Activated CD4-positive, alpha-beta T cell treated with anti-CD3 and anti-CD28 coated beads, Interleukin-10, Interleukin-2, amounts not matched to agents 100 ng/mL and 50 ng/mL, durations not matched to agents 16 hours and 8 hours (primary cell): Measurements from ENCODE around the gene RORB.

Experiments used
- DNase-seq: peaks from one replicate; pipeline ENCODE4 v3.0.0-alpha.2; 2020

The RORB gene

DNA sequence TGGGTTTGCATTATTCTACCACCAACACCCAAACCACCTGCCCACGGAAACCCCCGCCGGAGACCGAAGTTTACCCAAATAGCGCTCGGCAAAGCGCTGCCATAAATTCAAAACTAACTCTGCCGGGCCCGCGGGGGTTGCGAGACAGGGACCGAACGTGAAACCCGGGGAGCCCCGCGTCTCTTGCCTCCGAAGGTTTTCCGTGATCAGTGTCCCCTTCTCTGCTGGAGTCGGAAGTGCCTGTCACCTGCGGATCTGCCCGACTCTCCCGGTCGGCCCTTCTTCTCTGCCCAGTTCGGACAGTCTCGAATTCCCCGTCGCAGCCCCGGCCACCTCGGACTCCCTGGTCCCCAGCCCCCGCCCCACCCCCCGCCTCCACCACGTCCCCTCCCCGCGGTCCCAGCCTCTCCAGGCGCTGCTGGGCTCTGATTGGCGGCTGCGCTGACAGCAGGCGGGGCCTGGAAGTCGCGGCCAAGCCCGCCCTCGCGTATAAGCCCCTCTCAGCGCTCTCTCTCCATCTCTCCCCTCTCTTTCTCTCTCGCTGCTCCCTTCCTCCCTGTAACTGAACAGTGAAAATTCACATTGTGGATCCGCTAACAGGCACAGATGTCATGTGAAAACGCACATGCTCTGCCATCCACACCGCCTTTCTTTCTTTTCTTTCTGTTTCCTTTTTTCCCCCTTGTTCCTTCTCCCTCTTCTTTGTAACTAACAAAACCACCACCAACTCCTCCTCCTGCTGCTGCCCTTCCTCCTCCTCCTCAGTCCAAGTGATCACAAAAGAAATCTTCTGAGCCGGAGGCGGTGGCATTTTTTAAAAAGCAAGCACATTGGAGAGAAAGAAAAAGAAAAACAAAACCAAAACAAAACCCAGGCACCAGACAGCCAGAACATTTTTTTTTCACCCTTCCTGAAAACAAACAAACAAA is at the start of gene RORB:
TSS of gene RORB (plus strand) at position 517 of the 929 bp plus-strand sequence. CDS start 642 bp downstream, outside the sequence.
- DNase-seq = peak; percentile 54

DNA sequence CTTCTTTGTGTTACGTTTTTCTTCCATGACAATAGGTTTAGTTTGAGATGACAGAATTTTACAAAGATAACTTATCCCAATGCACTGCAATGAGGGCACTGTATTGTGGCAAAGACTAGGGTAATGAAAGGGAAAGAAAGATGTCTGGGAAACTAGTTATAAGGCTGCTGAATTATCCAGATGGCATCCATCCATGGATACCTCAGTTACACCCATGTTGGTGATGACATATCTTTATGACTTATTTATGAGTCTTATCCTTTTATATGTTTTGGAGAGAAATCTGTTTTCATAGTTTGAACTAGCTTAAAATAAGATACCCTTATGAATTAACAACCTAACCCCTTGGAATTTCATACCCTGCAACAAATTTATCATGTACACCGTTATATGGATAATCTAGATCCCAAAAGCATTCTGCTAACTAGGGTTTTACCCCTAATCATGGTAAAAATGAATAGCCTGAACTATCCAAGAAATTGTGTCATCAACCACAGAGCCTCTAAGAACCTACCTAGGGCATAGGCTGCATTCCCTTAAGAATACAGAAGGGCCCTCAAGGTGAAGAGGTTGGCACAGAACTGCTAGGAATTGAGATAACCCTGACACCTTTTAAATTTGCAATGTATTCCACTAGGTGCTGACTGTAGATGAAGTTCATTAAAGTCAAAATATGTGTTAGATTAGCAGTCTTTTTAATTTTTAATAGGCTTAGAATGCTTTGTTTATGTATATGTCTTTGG is 49.5 kb upstream of the RORB start:
- DNase-seq = no peak

DNA sequence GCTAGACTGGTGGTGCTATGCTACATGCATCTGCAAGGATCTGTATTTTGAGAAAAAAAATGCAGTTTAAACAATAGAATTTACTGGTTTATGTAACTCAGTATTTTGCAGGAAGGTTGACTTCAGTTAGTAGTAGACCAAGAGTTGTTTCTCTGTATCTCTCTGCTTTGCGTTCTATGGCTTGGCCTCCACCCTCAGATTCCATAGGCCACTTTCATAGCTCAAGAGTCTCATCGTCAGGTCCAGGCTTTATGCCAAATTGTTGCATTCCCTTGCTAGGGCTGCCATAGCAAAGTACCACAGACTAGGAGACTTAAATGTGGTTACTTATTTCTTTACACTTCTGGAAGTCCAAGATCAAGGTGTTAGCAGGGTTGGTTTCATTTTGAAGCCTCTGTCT is 48.1 kb upstream of the RORB start:
- DNase-seq = no peak

DNA sequence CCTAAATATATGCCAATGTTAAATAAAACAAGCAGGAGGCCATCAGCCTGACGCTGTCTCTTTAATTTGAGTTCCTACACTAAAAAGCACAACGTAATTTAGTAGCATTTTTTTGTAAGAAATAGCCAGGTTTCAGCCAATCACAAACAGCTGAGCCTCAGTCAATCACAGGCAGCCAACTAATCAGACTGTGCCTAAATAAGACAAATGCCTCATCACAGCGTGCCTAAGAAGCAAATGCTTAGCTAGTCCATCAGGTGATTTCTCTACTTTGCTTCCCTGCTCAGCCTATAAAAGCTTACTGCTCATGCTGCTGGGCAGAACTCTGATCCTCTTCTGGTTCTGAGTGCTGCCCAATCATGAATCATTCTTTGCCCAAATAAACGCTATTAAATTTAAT is 38.3 kb upstream of the RORB start:
- no peak for DNase-seq

DNA sequence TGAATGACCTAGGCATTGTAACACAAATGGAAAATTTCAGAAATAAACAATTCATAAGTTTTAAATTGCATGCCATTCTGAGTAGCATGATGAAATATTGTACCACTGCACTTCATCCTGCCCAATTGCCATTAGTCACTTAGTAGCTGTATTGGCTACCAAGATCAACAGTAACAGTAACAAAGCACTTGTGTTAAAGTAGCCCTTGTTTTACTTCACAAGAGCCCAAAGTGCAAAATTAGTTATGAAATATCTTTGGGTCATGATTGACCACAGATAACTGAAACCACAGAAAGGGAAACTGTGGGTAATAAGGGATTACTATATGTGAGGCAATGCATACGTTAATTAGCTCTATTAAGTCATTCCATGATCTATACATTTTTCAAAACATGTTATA is 33.3 kb upstream of the RORB start:
- no peak for DNase-seq

DNA sequence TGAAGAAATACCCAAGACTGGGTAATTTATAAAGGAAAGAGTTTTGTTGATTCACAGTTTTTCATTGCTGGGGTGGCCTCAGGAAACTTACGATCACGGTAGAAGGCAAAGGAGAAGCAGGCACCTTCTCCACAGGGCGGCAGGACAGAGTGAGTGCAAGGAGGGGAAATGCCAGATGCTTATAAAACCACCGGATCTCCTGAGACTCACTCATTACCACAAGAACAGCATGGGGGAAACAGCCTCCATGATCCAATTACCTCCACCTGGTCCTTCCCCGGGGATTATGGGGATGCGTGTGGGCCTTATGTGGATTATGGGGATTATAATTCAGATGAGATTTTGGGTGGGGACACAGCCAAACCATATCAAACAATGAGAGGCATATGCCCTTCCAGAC is 18.5 kb upstream of the RORB start:
- no peak for DNase-seq

DNA sequence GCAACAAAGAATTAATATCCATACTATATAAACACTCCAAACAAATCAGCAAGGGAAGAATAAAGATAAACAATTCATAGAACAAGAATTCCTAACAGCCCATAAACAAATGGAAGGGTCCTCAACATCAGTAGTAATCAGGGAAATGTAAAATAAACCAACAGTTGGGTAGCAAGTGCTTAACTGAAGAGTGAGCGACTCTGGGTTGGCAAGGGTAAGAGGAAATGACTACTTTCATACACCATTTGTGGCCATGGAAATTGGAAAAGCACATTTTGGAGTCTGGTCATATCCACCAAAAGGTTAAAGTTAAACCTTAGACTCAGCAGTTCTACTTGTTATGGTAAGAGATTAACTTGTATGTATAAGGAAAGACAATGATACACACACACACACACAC is 17.4 kb upstream of the RORB start:
- no peak for DNase-seq

DNA sequence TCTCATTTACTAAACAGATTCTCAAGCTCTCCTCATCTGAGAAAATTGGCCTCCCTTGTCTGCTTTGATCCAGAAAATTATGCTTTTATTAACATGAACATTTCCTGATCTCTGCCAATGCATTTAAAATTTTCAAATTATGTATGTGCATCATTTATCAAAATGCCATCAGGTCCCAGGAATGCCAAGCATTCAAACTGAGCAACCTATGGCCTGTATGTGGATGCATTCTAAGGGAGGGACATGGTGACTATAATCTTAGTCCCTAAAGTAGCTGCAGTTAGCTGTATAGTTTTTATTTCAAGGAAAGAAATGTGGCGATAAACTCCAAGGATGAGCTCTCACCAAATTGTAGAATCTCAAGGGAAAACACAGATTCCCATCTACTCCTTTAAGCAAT is 9.7 kb upstream of the RORB start:
- DNase-seq = no peak

DNA sequence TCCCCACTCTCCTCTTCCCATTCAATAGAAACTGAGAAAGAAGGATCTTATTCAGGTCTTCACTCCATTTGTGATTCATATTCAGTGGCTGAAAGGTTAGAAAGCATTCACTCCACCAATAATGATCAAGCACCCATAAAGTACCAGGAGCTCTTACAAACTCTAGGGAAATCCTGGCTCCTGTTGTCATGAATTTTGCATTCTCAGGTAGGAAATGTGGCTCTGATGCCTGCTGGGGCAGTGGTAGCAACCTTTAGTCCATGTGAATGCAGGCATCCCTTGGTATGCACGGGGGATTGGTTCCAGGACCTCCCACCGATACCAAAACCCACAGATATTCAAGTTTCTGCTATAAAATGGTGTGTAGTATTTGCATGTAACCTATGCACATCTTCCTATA is 3.6 kb upstream of the RORB start:
- no peak for DNase-seq

DNA sequence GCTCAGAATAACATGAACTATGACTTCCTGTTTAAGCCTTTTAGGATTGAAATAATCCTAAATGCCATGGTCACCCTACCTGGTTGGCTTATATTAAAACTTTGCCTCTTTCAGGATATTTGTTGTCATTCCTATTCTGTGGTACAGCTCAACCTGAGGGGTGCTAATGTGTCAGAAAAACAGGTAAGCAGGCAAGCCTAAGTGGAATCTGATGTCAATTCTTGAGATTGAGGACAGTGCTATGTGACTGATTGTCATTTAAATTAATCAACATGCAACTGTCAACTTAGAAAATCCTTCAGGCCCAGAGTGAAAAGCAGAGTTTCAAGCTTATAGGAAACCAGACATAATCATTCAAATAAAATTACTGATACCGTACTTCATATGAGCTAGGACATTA is 2.6 kb upstream of the RORB start:
- no peak for DNase-seq

DNA sequence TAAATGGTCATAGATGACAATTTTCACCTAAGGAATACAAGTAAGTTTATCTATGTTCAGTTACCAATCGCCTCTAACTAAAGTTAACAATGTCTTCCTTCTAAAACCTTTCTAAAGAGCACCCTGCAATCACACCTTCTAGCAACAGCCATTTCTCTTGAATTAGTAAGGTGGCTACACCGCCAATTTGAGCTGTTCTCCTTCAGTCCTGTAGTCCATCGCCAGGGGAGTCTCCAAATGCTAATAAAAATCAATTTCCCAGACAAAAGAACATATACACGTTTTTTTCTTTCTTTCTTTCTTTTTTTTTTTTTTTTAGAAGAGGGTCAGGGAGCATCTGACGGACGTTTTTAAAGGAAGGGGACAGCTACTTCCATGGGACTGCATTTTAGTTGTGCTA is 729 bp upstream of the RORB start:
- no peak for DNase-seq

DNA sequence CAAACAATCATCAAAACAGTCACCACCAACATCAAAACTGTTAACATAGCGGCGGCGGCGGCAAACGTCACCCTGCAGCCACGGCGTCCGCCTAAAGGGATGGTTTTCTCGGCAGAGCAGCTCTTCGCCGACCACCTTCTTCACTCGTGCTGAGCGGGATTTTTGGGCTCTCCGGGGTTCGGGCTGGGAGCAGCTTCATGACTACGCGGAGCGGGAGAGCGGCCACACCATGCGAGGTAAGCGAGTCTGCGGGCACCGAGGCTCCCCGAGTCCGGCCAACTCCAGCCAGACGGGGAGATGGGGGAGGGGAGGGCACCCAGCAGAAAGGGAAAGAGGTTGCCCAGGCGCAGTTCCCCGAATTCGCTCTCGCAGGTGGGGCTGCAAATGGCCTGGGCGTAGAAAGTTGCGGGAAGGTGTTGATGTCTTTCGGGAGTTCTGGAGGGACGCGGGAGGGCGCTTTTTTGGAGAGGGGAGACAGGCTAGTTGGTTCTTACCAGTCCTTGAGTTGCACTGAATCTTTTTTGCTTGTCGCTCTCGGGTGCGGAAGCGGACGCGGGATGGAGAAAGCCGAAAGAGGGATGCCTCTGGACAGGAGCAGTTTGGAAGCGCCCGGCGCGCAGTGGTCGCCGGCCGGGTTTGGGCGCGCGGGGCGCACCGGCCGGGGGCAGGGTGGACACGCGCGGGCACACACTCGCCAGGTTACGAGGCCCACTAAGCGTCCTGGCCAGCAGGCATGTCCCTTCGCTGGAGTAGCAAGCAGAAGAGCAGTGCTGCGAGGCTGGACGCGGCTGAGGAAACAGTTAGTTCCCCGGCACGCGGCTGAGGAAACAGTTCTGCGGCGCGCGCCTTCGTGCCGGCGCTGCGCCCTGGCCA is 849 bp downstream of the RORB start:
- DNase-seq = peak; percentile 13

DNA sequence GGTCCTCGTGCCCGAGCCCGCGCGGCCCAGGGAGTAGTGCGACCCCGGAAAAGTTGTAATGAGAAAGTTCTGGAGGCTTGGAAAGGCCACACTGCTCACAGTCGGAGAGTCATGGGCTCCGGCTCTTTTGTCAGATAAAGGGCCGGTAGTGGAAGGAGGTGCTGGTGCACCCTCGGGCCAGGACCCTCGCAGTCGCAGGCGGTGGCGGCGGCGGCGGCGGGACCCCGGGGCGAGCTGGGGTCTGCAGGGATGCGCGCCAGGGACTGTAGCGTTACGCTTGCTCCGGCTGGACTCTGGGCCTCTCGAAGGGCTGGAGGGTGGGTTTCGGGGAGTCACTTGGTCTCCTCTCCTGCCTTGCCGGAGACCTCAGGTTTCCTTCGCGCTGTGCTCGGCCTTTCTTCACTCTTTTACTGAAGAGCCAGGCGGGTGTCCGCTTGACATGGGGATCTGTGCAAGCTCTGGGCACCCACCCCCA is 1.5 kb downstream of the RORB start:
- DNase-seq = no peak

DNA sequence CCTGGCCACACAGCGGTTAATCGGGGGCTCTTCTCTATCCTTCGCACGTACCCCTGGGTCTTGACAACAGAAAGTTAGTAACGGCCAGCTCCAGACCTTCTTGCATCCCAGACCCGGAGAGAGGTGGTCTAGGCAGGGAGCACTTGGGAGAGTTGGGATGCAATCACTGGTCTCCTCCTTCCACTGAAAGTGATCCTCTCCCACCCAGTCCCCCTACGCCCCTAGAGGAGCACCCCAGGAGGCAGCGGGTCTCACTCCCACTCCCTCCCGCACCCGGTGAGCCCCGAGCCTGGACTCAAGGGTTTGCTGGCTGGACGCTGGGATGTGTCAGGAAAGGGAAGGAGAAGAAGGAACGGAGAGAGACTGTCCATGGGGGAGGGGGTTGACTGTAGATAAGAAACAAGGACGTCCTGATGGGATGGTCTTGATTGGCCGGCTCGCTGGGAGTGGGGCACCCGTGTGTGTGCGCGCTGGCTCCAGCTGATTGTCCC is 2.0 kb downstream of the RORB start:
- DNase-seq = no peak

DNA sequence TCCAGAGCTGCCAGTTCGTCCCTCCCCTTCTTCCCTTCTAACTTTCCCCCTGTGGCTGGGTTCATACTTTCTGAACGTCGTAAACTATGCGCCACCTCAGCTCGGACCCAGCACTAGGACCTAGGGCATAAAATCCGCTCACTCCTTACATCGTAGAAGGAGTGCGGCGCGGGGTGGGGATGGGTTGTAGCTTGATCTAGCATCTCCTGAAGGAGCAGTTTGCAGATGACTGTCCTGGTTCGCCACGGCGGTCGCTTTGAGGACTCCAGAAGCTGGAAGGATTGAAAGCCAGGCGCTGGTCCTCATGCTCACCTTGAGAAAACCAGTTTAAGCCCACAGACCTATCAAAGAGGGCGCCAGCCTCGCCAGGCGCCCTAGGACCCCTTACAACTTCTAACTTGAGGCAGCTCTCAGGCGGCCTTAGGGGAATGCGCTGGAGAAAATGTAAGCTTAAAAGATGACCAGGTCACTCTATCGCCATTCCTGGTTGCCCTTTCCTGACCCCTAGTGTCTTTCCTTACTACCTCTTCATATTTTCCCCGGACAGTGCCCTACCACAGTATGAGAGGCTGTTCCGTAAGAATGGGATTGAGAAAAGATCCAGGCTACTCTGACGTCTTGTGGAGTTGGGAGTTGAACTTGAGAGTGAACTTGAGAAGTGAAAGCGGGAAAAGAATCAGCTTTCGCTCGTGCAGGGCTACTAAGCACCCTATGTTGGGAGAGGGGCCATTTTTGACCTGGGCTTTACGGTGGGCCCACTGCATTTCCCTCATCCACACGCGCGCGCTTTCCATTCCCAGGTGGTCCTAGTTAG is 2.8 kb downstream of the RORB start:
- no peak for DNase-seq

DNA sequence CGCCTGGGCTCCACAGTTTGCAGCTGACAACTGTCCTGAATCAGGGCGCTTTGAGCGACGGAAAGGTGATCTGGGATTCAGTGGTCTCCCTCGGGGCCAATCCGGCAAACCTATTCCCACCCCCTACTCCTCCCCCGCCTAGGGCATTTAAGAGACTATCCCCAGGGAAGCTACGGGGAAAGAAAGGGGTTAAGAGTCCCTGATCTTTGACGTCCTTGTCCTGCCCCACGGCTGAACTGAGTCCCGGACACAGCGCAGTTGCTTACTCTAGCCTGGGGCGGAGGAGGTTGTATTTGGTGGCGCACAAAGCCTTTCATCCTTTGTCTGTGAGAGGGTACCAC is 3.4 kb downstream of the RORB start:
- DNase-seq = no peak

DNA sequence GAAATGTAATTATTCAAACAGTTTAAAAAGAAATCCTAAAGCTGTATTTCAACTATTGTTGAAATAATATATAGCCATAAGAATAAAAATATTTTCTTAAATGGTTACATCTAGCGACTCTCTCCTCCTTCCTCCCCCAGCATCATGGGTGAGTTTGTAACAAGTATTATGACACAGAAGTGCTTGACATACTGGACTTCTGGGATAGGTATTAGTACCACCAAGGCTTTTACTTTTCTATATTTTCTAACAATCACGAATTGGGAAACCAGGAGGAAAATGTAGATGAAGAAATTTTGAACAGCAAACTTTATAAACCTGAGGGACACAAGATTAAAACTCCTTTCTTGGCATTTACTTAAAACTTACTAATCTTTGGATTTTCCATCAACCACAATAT is 4.4 kb downstream of the RORB start:
- no peak for DNase-seq

DNA sequence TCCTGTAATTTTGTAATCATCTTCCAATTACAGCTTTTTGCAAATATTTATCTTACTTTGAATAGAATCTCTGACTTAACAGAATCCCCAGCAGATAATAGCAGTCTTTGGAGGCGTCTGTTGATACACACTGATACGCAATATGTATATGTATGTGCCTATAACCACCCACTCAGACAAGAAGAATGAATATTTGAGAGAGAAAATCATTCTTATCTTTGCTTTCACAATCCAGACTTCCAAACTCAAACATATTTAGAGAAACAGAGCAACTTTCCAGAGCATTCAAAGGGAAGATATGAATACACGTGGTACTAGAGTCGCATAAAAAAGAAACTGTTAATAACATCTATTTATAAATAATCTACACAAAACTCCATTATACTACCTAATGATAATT is 6.1 kb downstream of the RORB start:
- no peak for DNase-seq

DNA sequence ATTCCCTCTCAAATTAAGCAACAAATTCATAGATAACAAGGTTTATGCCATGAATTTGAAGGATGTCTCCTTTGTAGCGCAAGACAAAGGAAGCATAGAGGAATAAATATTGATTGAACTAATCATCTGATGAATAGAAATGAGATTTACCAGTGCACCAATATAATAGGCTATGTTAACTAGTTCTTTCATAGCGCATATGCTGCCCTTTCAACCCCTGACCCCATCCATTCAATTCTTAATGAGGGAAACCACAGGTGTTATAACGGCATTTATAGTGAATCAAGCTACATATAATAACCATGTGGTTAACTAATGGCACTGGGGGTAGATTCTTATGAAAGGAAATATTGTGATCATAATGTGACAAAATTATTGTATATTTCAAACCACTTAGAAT is 6.5 kb downstream of the RORB start:
- DNase-seq = no peak

DNA sequence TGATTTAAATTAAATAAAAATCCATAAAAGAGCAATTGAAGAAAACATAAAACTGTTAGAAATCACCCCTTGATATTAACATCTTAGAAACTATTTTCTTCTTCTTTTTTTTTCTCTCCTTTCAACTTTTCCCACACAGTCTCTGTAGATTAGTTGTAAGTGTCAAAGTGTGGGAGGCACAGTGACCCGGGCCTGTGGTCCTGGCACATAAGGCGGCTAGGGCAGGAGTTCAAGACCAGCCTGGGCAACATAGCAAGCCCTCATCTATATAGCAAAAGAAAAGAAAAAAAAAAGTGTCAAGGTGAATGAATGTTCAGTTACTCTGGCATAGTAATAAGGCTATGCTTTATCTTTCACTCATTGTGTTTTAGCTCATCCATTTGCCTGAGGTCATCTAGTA is 14.2 kb downstream of the RORB start:
- DNase-seq = no peak

DNA sequence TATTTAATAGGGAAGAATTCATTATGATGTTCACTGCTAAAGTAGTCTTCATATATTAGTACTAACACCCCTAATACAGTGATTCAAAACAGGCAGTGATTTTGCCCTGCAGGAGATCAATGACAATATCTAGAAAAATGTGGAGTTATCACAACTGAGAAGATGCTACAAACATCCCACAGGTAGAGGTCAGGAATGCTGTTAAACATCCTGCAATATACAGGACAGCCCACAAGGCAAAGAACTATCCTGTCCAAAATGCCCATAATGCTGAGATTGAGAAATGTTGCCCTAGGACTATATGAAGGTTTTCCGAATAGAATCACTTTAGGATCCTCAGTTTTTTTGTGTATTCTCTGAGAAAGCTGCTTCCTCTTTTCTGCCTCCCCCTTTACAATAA is 15.3 kb downstream of the RORB start:
- DNase-seq = no peak

DNA sequence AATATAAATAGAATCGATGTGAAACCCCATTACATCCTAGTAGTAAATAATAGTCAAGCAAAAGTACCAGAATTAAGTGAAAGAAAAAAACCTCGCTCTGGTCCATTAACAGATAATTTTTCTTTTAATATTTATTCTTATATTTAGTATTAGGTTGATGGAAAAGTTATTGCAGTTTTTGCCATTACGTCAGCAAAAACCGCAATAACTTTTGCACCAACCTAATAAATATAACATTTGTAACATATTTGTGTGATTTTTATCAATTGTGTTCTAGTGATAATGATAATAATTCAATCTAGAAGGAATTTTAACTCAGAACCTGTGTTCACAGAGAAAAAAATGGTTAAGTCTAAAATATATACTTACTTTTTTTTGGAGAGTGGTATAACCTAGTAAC is 16.1 kb downstream of the RORB start:
- DNase-seq = no peak
